ENCODE results near the gene HEBP1.
"Not testable (repeated sequence)": the region's sequence is repeated elsewhere in the genome, so short reads cannot be mapped to it uniquely, and the experiment has no call there.

HEBP1 gene

DNA sequence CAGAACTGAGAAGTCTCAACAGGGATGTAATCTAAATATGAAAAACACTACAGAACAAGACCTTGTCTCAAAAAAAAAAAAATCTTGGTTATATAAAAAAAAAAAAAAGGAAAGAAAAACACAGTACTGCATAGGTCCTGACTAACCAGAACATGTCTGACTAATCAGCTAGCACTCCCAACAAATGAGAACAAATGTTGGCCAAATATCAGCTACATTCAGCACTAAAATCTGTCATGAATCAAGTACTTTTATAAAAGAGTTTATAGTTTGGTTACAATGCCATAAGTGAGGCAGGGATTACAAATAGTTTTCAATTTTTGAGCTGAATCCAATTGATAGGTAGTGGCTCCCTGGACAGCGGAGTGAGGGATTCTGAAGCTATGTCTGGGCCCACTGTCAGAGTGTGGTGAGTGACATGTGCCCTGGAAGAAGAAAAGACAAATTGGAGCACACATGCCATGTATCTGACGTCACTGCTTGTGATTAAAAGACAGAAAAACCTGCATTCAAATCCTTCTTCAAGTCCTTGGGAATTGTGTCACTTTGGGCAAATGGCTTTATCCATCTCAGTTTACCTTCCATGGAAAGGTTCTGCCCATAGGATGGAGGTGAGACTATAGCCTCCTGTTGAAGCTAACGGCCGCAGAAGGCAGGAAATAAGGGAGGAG, 38.6 kb upstream of the HEBP1 start:
- peaks cover 0 to 6% of the 10 kb centered on the region in 2 donors for H3K27me3 ChIP-seq (ENCODE audit: control insufficient read depth in 1 of 2, insufficient read depth in 2 of 2, low read length in 2 of 2)
- H3K4me1 ChIP-seq (ENCODE audit: control insufficient read depth in 1 of 2, insufficient read depth in 2 of 2, low read length in 2 of 2), result peaks cover 8% of the 10 kb centered on the region in 2 donors
- no peak overlapping the region for H3K27ac ChIP-seq (ENCODE audit: low read depth, low read length)
- H3K9me3 ChIP-seq (ENCODE audit: control insufficient read depth in 1 of 2, low read length in 2 of 2), result no peaks in the 10 kb centered on the region
- H3K36me3 ChIP-seq (ENCODE audit: control insufficient read depth in 1 of 2, insufficient read depth in 2 of 2, low read length in 2 of 2), result no peaks in the 10 kb centered on the region
- no peak overlapping the region for H3K4me3 ChIP-seq (ENCODE audit: low read depth in 1 of 2, low read length in 2 of 2)
- no peak overlapping the region for H3K9ac ChIP-seq (ENCODE audit: low read depth in 1 of 2, low read length in 2 of 2)

DNA sequence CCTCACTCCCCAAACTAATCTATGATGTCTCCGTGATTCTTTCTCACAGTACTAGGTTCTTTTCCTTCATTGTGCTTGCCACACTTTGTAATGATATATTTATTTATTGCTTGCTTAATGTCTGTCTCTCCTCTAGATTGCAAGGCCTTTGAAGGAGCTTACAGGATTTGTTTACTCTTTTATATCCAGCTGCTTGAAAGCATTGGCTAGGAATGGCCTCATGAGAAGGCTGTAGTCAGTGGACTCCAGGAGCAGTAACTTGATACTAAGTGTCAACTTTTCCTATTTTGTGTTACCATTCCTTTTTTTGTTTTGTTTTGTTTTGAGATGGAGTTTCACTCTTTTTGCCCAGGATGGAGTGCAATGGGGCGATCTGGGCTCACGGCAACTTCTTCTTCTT, 36.8 kb upstream of the HEBP1 start:
- no peaks in the 10 kb centered on the region for H3K27me3 ChIP-seq (ENCODE audit: control insufficient read depth in 1 of 2, insufficient read depth in 2 of 2, low read length in 2 of 2)
- no peak overlapping the region for H3K27ac ChIP-seq (ENCODE audit: low read depth, low read length)
- peaks cover 8% of the 10 kb centered on the region in 2 donors for H3K4me1 ChIP-seq (ENCODE audit: control insufficient read depth in 1 of 2, insufficient read depth in 2 of 2, low read length in 2 of 2)
- H3K4me3 ChIP-seq (ENCODE audit: low read depth in 1 of 2, low read length in 2 of 2), result no peak overlapping the region
- H3K36me3 ChIP-seq (ENCODE audit: control insufficient read depth in 1 of 2, insufficient read depth in 2 of 2, low read length in 2 of 2), result no peaks in the 10 kb centered on the region
- H3K9ac ChIP-seq (ENCODE audit: low read depth in 1 of 2, low read length in 2 of 2), result no peak overlapping the region
- H3K9me3 ChIP-seq (ENCODE audit: control insufficient read depth in 1 of 2, low read length in 2 of 2), result no peaks in the 10 kb centered on the region

DNA sequence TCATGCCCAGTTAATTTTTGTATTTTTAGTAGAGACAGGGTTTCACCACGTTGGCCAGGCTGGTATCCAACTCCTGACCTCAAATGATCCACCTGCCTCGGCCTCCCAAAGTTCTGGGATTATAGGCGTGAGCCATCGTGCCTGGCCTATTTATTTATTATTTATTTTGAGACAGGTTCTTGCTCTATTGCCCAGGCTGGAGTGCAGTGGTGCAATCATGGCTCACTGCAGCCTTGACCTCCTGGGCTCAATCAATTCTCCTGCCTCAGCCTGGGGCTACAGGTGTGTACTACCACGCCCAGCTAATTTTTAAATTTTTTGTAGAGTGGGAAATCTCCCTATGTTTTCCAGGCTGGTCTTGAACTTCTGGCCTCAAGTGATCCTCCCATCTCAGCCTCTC, 35.3 kb upstream of the HEBP1 start:
- H3K27ac ChIP-seq (ENCODE audit: low read depth, low read length); H3K4me1 ChIP-seq (ENCODE audit: control insufficient read depth in 1 of 2, insufficient read depth in 2 of 2, low read length in 2 of 2); H3K4me3 ChIP-seq (ENCODE audit: low read depth in 1 of 2, low read length in 2 of 2); H3K27me3 ChIP-seq (ENCODE audit: control insufficient read depth in 1 of 2, insufficient read depth in 2 of 2, low read length in 2 of 2); H3K9ac ChIP-seq (ENCODE audit: low read depth in 1 of 2, low read length in 2 of 2); H3K9me3 ChIP-seq (ENCODE audit: control insufficient read depth in 1 of 2, low read length in 2 of 2); H3K36me3 ChIP-seq (ENCODE audit: control insufficient read depth in 1 of 2, insufficient read depth in 2 of 2, low read length in 2 of 2): not testable (repeated sequence)

DNA sequence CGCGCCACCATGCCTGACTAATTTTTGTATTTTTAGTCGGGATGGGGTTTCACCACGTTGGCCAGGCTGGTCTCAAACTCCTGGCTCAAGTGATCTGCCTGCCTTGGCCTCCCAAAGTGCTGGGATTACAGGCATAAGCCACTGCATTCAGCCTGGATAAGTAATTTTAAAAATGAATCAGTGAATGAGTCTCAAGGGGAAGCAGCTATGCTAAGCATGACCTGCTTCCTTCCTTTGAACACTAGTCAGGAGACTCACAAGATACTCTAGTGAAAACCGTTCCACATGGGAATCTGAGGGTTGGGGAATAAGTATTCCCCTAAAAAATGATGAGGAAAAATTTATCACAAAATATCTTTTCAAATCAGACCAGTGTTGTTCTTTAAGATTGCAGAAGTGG, 33.4 kb upstream of the HEBP1 start:
- Histone ChIP-seq H3K27me3 (ENCODE audit: control insufficient read depth in 1 of 2, insufficient read depth in 2 of 2, low read length in 2 of 2) (no peaks in the 10 kb centered on the region), H3K4me1 (ENCODE audit: control insufficient read depth in 1 of 2, insufficient read depth in 2 of 2, low read length in 2 of 2) (no peaks in the 10 kb centered on the region), H3K36me3 (ENCODE audit: control insufficient read depth in 1 of 2, insufficient read depth in 2 of 2, low read length in 2 of 2) (no peaks in the 10 kb centered on the region), H3K9ac (ENCODE audit: low read depth in 1 of 2, low read length in 2 of 2) (no peak overlapping the region), H3K9me3 (ENCODE audit: control insufficient read depth in 1 of 2, low read length in 2 of 2) (no peaks in the 10 kb centered on the region), H3K27ac (ENCODE audit: low read depth, low read length) (no peak overlapping the region), H3K4me3 (ENCODE audit: low read depth in 1 of 2, low read length in 2 of 2) (no peak overlapping the region)

DNA sequence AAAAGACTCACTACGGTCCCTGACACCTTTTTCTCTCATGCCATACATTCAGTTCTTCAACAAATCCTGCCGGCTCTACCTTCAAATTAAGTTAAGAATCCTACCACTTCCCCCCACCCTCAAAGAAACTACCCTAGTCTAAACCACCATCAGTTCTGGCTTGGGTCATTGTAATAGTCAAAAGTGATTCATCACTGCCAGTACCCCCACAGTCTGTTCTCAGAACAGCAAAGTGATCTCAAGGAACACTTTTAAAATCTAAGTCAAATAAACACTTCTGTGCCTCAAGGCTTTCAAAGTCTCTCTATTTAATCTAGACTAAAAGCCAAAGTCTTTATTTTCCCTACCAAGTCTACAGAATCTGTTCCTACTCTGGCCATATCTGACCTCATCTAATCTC, 32.1 kb upstream of the HEBP1 start:
- no peak overlapping the region for H3K9ac ChIP-seq (ENCODE audit: low read depth in 1 of 2, low read length in 2 of 2)
- H3K36me3 ChIP-seq (ENCODE audit: control insufficient read depth in 1 of 2, insufficient read depth in 2 of 2, low read length in 2 of 2), result no peaks in the 10 kb centered on the region
- no peaks in the 10 kb centered on the region for H3K27me3 ChIP-seq (ENCODE audit: control insufficient read depth in 1 of 2, insufficient read depth in 2 of 2, low read length in 2 of 2)
- H3K27ac ChIP-seq (ENCODE audit: low read depth, low read length), result no peak overlapping the region
- H3K9me3 ChIP-seq (ENCODE audit: control insufficient read depth in 1 of 2, low read length in 2 of 2), result no peaks in the 10 kb centered on the region
- H3K4me3 ChIP-seq (ENCODE audit: low read depth in 1 of 2, low read length in 2 of 2), result no peak overlapping the region
- H3K4me1 ChIP-seq (ENCODE audit: control insufficient read depth in 1 of 2, insufficient read depth in 2 of 2, low read length in 2 of 2), result no peaks in the 10 kb centered on the region

DNA sequence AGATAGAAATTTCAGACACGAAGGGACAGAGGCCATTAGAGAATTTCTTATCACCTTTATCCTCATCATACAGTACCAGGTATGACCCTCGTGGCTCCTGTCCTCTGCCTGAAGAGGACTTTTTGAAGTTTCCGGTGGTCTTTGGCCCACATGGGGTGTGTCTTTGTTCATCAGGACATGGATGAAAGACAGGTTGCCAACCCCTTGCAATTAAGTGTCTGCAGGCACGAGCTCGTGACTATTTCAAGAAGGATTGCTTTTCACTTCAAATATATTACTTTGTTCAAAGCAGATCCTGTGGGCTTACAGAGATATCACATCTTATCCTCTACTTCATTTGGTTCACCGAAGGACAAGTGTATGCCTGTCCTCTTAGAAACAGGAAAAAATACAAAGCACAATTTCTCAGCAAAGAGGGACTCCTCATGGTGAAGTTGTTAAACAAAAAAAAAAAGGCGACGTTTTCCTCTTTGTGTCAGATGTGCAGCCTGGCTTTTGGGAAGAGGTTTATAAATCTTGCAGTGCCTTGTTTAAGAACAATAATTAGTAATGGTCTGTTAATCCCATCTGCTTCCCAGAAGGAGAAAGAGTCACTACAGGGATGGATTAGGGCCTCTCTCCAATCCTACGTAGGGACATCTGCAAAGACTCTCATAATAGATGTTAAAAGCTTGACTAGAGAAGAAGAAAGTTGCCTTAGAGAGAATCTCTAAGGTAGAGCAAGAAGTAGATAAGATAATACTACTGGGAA, 30.7 kb upstream of the HEBP1 start:
- Histone ChIP-seq H3K36me3 (ENCODE audit: control insufficient read depth in 1 of 2, insufficient read depth in 2 of 2, low read length in 2 of 2) (no peaks in the 10 kb centered on the region), H3K4me1 (ENCODE audit: control insufficient read depth in 1 of 2, insufficient read depth in 2 of 2, low read length in 2 of 2) (no peaks in the 10 kb centered on the region), H3K27me3 (ENCODE audit: control insufficient read depth in 1 of 2, insufficient read depth in 2 of 2, low read length in 2 of 2) (no peaks in the 10 kb centered on the region), H3K9ac (ENCODE audit: low read depth in 1 of 2, low read length in 2 of 2) (no peak overlapping the region), H3K4me3 (ENCODE audit: low read depth in 1 of 2, low read length in 2 of 2) (no peak overlapping the region), H3K27ac (ENCODE audit: low read depth, low read length) (no peak overlapping the region), H3K9me3 (ENCODE audit: control insufficient read depth in 1 of 2, low read length in 2 of 2) (no peaks in the 10 kb centered on the region)

DNA sequence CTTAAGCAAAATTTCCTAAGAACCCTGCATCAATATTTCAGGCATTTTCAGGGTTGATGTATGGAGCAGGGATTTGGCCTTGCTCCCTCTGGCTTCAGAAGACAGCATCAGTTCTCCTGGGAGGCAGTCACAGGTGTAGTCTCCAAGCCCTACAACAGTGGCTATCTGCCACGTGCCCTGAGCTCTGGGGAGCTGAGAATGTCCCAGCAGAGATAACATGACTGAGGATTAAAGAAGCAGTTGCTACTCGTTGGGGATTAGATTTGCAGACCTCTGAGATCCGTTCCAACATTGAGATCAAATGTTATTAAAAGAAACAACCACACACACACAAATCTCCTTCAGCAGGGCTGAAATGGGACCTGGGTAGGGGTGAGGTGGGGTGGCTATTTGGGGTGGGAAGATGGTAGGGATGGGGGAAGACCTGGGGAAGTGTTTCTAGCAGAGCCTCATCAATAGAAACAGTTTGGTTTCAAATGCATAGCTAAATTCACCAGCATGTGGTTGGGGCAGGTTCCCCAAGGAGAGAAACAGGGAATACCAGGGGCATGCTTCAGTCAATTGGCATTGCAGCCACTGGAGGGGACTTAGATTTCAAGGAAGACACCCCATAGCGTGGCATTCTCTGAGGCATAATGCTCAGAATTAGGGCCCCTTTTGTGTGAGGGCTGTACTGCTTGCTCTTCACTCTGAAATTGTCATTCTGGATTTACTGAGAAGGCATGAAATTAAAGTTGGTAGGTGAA, 28.9 kb upstream of the HEBP1 start:
- no peak overlapping the region for H3K9ac ChIP-seq (ENCODE audit: low read depth in 1 of 2, low read length in 2 of 2)
- no peaks in the 10 kb centered on the region for H3K27me3 ChIP-seq (ENCODE audit: control insufficient read depth in 1 of 2, insufficient read depth in 2 of 2, low read length in 2 of 2)
- H3K4me3 ChIP-seq (ENCODE audit: low read depth in 1 of 2, low read length in 2 of 2), result no peak overlapping the region
- H3K36me3 ChIP-seq (ENCODE audit: control insufficient read depth in 1 of 2, insufficient read depth in 2 of 2, low read length in 2 of 2), result no peaks in the 10 kb centered on the region
- H3K27ac ChIP-seq (ENCODE audit: low read depth, low read length), result no peak overlapping the region
- no peaks in the 10 kb centered on the region for H3K4me1 ChIP-seq (ENCODE audit: control insufficient read depth in 1 of 2, insufficient read depth in 2 of 2, low read length in 2 of 2)
- H3K9me3 ChIP-seq (ENCODE audit: control insufficient read depth in 1 of 2, low read length in 2 of 2), result no peaks in the 10 kb centered on the region

DNA sequence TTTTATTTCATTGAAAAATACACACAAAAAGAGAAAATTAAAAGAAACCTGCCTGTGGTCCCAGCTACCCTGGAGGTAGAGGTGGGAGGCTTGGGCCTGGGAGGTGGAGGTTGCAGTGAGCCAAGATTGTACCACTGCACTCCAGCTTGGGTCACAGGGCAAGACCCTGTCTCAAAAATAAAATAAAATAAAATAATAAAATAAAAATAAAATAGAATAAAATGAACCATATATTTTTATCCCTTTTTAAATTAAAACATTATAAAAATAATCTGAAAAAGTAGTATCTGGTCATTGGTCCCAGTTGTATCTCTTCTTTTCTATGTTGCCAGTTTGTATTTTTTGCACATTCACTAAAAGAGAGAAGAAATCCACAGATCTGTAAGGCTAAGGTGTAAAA, 27.4 kb upstream of the HEBP1 start:
- Histone ChIP-seq H3K27ac (ENCODE audit: low read depth, low read length) (no peak overlapping the region), H3K9me3 (ENCODE audit: control insufficient read depth in 1 of 2, low read length in 2 of 2) (no peaks in the 10 kb centered on the region), H3K27me3 (ENCODE audit: control insufficient read depth in 1 of 2, insufficient read depth in 2 of 2, low read length in 2 of 2) (no peaks in the 10 kb centered on the region), H3K36me3 (ENCODE audit: control insufficient read depth in 1 of 2, insufficient read depth in 2 of 2, low read length in 2 of 2) (no peaks in the 10 kb centered on the region), H3K9ac (ENCODE audit: low read depth in 1 of 2, low read length in 2 of 2) (no peak overlapping the region), H3K4me1 (ENCODE audit: control insufficient read depth in 1 of 2, insufficient read depth in 2 of 2, low read length in 2 of 2) (no peaks in the 10 kb centered on the region), H3K4me3 (ENCODE audit: low read depth in 1 of 2, low read length in 2 of 2) (no peak overlapping the region)

DNA sequence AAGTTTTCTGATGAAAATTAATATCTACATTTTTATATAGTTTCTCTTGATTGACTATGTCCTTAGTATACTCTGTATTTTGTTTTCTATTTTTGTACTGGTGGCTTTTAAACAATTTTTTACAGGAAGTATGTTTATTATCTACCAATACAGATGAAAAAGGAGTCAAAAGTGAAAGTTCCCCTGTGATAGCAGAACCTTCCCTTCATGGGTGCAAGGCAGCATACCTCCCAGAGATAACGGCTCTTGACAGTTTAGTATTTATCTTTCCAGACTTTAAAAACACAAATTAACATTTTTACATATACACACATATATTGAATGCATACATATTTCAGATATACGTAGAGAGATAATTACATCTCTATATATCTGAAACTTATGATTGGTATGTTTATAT, 27.0 kb upstream of the HEBP1 start:
- Histone ChIP-seq H3K9ac (ENCODE audit: low read depth in 1 of 2, low read length in 2 of 2) (no peak overlapping the region), H3K4me1 (ENCODE audit: control insufficient read depth in 1 of 2, insufficient read depth in 2 of 2, low read length in 2 of 2) (no peaks in the 10 kb centered on the region), H3K36me3 (ENCODE audit: control insufficient read depth in 1 of 2, insufficient read depth in 2 of 2, low read length in 2 of 2) (no peaks in the 10 kb centered on the region), H3K9me3 (ENCODE audit: control insufficient read depth in 1 of 2, low read length in 2 of 2) (no peaks in the 10 kb centered on the region), H3K4me3 (ENCODE audit: low read depth in 1 of 2, low read length in 2 of 2) (no peak overlapping the region), H3K27ac (ENCODE audit: low read depth, low read length) (no peak overlapping the region), H3K27me3 (ENCODE audit: control insufficient read depth in 1 of 2, insufficient read depth in 2 of 2, low read length in 2 of 2) (no peaks in the 10 kb centered on the region)

DNA sequence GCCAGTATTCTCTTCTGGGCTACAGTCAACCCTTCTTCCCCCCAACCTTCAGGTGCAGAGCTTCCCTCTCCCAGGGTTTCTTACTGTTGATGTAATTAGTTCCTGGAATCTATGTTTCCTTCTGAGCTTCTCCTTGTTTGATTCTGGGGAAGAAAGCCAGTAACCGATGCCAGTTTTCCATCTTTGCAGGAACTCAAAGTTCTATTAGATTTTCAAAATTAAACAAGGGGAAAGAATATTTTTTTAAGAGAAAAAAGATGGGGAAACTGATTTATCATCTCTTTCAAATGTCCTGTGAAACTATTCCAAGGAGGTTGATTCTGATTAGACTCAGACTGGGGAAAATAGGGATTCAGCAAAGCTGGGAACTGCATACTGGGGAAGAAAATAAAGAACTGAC, 26.2 kb upstream of the HEBP1 start:
- Histone ChIP-seq H3K9me3 (ENCODE audit: control insufficient read depth in 1 of 2, low read length in 2 of 2) (no peaks in the 10 kb centered on the region), H3K27me3 (ENCODE audit: control insufficient read depth in 1 of 2, insufficient read depth in 2 of 2, low read length in 2 of 2) (no peaks in the 10 kb centered on the region), H3K36me3 (ENCODE audit: control insufficient read depth in 1 of 2, insufficient read depth in 2 of 2, low read length in 2 of 2) (no peaks in the 10 kb centered on the region), H3K9ac (ENCODE audit: low read depth in 1 of 2, low read length in 2 of 2) (no peak overlapping the region), H3K4me1 (ENCODE audit: control insufficient read depth in 1 of 2, insufficient read depth in 2 of 2, low read length in 2 of 2) (no peaks in the 10 kb centered on the region), H3K27ac (ENCODE audit: low read depth, low read length) (no peak overlapping the region), H3K4me3 (ENCODE audit: low read depth in 1 of 2, low read length in 2 of 2) (no peak overlapping the region)
